ENCODE results near the gene EEF1A2.

Gene EEF1A2

DNA sequence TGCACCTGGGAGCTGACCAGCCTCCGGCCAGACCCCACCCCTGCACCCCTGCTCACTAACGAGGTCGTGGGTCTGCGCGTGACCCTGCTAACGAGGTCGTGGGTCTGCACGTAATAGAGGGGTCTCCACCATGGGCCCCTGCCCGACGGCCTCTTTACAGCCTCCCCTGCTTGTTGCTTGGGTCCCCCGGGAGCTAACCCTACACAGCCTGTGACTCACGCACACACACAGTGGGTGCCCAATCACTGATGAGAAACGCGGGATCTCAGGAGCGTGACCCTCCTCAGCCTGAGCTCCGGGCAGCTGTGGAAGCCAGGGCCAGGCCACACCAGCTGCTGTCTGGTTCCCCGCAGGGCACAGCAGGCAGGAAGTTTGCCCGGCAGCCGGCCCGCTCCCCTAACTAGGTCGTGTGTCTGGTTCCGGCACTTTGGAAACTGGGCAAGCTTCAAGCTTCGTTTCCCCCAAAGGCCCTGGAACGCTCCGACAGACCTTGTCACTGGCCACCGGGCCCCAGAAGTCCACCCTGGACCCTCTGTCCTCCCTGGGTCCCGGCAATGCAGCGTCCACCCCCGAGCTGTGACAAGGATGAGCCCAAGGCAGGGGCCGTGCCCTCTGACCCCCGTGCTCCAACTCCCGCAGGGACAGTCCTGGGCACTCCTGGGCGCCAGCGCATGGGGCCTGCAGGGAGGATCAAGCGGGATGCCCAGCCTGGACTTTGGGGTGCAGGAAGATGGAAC is 37.5 kb upstream of the EEF1A2 start:
- no peak for TF ChIP-seq CTCF (conservative IDR thresholded peaks at IDR 0.05; ENCODE audit: low read length)
- peak; percentile 39 for DNase-seq (ENCODE audit: low read depth)
- H3K4me3 ChIP-seq (ENCODE audit: low read length): no peak overlapping the region

DNA sequence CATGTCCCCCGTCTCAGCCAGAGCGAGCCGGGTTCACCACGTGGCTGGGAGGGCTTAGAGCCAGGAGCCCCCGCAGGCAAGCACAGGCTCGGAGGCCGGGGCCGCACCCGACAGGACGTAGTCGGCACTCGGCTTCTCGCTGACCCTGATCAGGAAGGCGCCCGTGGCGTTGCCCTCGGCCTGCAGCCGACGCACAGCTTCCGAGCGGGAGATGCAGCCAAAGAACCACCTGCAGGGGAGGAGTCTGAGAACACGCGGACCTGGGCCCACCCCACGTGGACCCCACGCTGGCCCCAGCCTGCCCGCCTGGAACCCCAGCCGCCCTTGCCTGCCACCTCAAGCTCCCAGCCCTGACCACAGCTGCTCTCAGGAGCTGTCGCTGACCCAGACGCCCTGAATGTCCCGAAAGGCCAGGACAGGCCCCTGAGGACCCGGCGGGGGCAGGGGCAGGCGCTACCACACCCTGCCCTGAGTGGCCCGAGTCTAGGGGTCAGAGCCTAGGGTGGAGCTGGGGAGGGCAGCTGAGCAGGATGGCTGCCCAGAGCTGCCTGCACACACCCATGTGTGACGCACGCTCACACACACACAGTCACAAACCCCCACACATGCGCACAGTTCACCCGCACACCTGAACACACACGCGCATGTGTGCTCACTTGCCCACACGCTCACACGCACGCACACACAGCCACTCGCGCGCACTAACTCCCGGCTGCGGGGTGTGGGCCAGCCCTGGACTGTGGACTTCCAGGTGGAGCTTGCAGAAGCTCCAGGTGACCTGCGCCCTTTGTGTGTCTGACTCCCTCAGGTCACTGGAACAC is 36.2 kb upstream of the EEF1A2 start:
- TF ChIP-seq CTCF (conservative IDR thresholded peaks at IDR 0.05; ENCODE audit: low read length): no peak
- DNase-seq (ENCODE audit: low read depth): peak; percentile 25
- H3K4me3 ChIP-seq (ENCODE audit: low read length): no peak overlapping the region

GRCh38 chr20:63534427-63534830 is 35.5 kb upstream of the EEF1A2 start:
- no peak overlapping the region for H3K4me3 ChIP-seq (ENCODE audit: low read length)
- no peak for TF ChIP-seq CTCF (conservative IDR thresholded peaks at IDR 0.05; ENCODE audit: low read length)
- no peak for DNase-seq (ENCODE audit: low read depth)

GRCh38 chr20:63533871-63534393 is 35.0 kb upstream of the EEF1A2 start:
- no peak overlapping the region for H3K4me3 ChIP-seq (ENCODE audit: low read length)
- DNase-seq (ENCODE audit: low read depth): no peak
- TF ChIP-seq CTCF (conservative IDR thresholded peaks at IDR 0.05; ENCODE audit: low read length): no peak

- TF ChIP-seq CTCF (conservative IDR thresholded peaks at IDR 0.05; ENCODE audit: low read length): no peak
- no peak for DNase-seq (ENCODE audit: low read depth)
- H3K4me3 ChIP-seq (ENCODE audit: low read length): no peak overlapping the region
Measured at GRCh38 chr20:63533388-63533787, 34.5 kb upstream of the EEF1A2 start.

GRCh38 chr20:63532449-63532971 is 33.6 kb upstream of the EEF1A2 start:
- no peak for DNase-seq (ENCODE audit: low read depth)
- TF ChIP-seq CTCF (conservative IDR thresholded peaks at IDR 0.05; ENCODE audit: low read length): no peak
- H3K4me3 ChIP-seq (ENCODE audit: low read length): no peak overlapping the region
